Measurements from ENCODE around the gene METTL22. TPM values are rescaled to one million over a fixed set of nuclear protein-coding genes. Genes with fewer than 3 reads are reported as not detected.

Gene METTL22
- polyA plus RNA-seq, 1 donor from 2014 or later, result 51.3 TPM

GRCh38 chr16:8673611-8674412 lies 52.3 kb downstream of the METTL22 start:
- no peak overlapping the region for H3K27ac ChIP-seq (ENCODE audit: low read length)
- no peaks in the 10 kb centered on the region for H3F3A ChIP-seq (ENCODE audit: insufficient read depth, low read length, poor library complexity, severe bottlenecking)
- H3K79me2 ChIP-seq (replicated peaks; ENCODE audit: insufficient read depth, low read length), result peaks cover 21% of the 10 kb centered on the region
- H3K9me2 ChIP-seq (ENCODE audit: insufficient read depth, low read length), result no peaks in the 10 kb centered on the region
- H4K20me1 ChIP-seq (ENCODE audit: insufficient read depth), result no peaks in the 10 kb centered on the region
- no peaks in the 10 kb centered on the region for H3K27me3 ChIP-seq (ENCODE audit: insufficient read depth, low read depth, low read length)
- no peak for TF ChIP-seq SMC3 (conservative IDR thresholded peaks at IDR 0.05; ENCODE audit: poor library complexity)
- TF ChIP-seq MXI1 (conservative IDR thresholded peaks at IDR 0.05; ENCODE audit: poor library complexity, severe bottlenecking), result no peak
- no peak for TF ChIP-seq TAF1 (IDR thresholded peaks at IDR 0.05; ENCODE audit: low read depth)
- no peak for TF ChIP-seq POLR2AphosphoS5 (IDR thresholded peaks at IDR 0.05)
- TF ChIP-seq EZH2 (IDR thresholded peaks at IDR 0.05; ENCODE audit: borderline replicate concordance, insufficient read depth, low read length, poor library complexity, severe bottlenecking), result no peak
- peak overlapping the region; percentile 50 for H3K9ac ChIP-seq (ENCODE audit: low read length)
- H3K4me3 ChIP-seq (ENCODE audit: low read length), result peak overlapping the region; percentile 76
- H3K4me2 ChIP-seq (ENCODE audit: low read length), result peak overlapping the region; percentile 51
- H3K9me3 ChIP-seq (ENCODE audit: low read length), result no peaks in the 10 kb centered on the region
- no peaks in the 10 kb centered on the region for H3K36me3 ChIP-seq (ENCODE audit: insufficient read depth, low read length)
- peak overlapping the region; percentile 88 for H2AFZ ChIP-seq (ENCODE audit: low read depth, low read length)

- Histone ChIP-seq H3K79me2 (replicated peaks; ENCODE audit: insufficient read depth, low read length) (peaks cover 21% of the 10 kb centered on the region), H4K20me1 (ENCODE audit: insufficient read depth) (no peaks in the 10 kb centered on the region), H3K9ac (ENCODE audit: low read length) (peak within 1 kb of the TSS; percentile 68), H3K9me2 (ENCODE audit: insufficient read depth, low read length) (no peaks in the 10 kb centered on the region), H3K4me2 (ENCODE audit: low read length) (peak within 1 kb of the TSS; percentile 84), H3K4me3 (ENCODE audit: low read length) (peak within 1 kb of the TSS; percentile 76), H3K27me3 (ENCODE audit: insufficient read depth, low read depth, low read length) (no peaks in the 10 kb centered on the region), H3K9me3 (ENCODE audit: low read length) (no peaks in the 10 kb centered on the region), H3K36me3 (ENCODE audit: insufficient read depth, low read length) (no peaks in the 10 kb centered on the region), H2AFZ (ENCODE audit: low read depth, low read length) (peak within 1 kb of the TSS; percentile 88), H3F3A (ENCODE audit: insufficient read depth, low read length, poor library complexity, severe bottlenecking) (no peaks in the 10 kb centered on the region), H3K27ac (ENCODE audit: low read length) (no peak within 1 kb of the TSS)
- TF ChIP-seq SMC3 (conservative IDR thresholded peaks at IDR 0.05; ENCODE audit: poor library complexity) (peak; percentile 54), REST (IDR thresholded peaks at IDR 0.05; ENCODE audit: borderline replicate concordance) (no peak), TAF1 (IDR thresholded peaks at IDR 0.05; ENCODE audit: low read depth) (no peak), POLR2AphosphoS5 (IDR thresholded peaks at IDR 0.05) (peak; percentile 67), CTCF (IDR thresholded peaks at IDR 0.05; ENCODE audit: poor library complexity, severe bottlenecking) (no peak), RAD21 (conservative IDR thresholded peaks at IDR 0.05) (peak; percentile 45), EP300 (conservative IDR thresholded peaks at IDR 0.05; ENCODE audit: poor library complexity, severe bottlenecking) (no peak), MXI1 (conservative IDR thresholded peaks at IDR 0.05; ENCODE audit: poor library complexity, severe bottlenecking) (peak; percentile 50), EZH2 (IDR thresholded peaks at IDR 0.05; ENCODE audit: borderline replicate concordance, insufficient read depth, low read length, poor library complexity, severe bottlenecking) (no peak)
These were observed 53.0 kb downstream of the METTL22 start, which contains the start of gene ABAT for GRCh38 chr16:8674413-8675022. Gene ABAT (plus strand): TSS chr16:8674617. CDS start chr16:8735740, 61,123 bp downstream.
